K562 (cell line): ENCODE results near the gene C1orf21. TPM values are rescaled to one million over a fixed set of nuclear protein-coding genes. Genes with fewer than 3 reads are reported as not detected.

Experiments used
- CREB3 ChIP-seq: fragments of 450-650 bp; conservative IDR thresholded peaks from 2 replicates; pipeline ENCODE4 v1.6.1; 2016; ENCODE audit warnings: missing genetic modification characterization, low read depth, mild to moderate bottlenecking, missing compliant biosample characterization, moderate library complexity
- CREBBP ChIP-seq: IDR thresholded peaks from one replicate; pipeline ENCODE4 v1.6.1; 2012; ENCODE audit warnings: low read depth, mild to moderate bottlenecking, control low read depth, inconsistent platforms, low read length
- ERF ChIP-seq: fragments of 450-650 bp; formaldehyde crosslinking; IDR thresholded peaks from 2 replicates; pipeline ENCODE4 v1.4.0; 2020; ENCODE audit warnings: mild to moderate bottlenecking, mixed read lengths
- MAFF ChIP-seq: IDR thresholded peaks from 2 replicates; pipeline ENCODE4 v1.6.1; 2012; ENCODE audit warnings: low read length, improper control_type of control experiment
- MXD1 ChIP-seq: fragments of 250-450 bp; sonication (Bioruptor Pico); IDR thresholded peaks from 2 replicates; pipeline ENCODE4 v1.8.0; 2021; ENCODE audit warnings: borderline replicate concordance, mild to moderate bottlenecking, moderate library complexity; ENCODE audit not compliant: poor library complexity, severe bottlenecking
- PHB2 ChIP-seq: fragments of 450-650 bp; IDR thresholded peaks from 2 replicates; pipeline ENCODE4 v1.6.1; 2017; ENCODE audit warnings: low read depth
- SRF ChIP-seq, 2 experiments: fragments of 250-450, 450-650 bp in 1 of 2; sonication (Bioruptor Pico) in 1 of 2; sonication (generic) in 1 of 2; formaldehyde crosslinking; IDR thresholded peaks; 2 replicates each; pipeline versions ENCODE4 v1.5.0 to v1.5.1; 2020 to 2022; ENCODE audit warnings: mild to moderate bottlenecking in 1 of 2, missing genetic modification reagents in 1 of 2
- TEAD4 ChIP-seq, 2 experiments: sonication (generic) in 1 of 2; formaldehyde crosslinking in 1 of 2; IDR thresholded peaks; 2 replicates each; pipeline versions ENCODE4 v1.6.1 to v1.8.0; 2012 to 2022; ENCODE audit warnings: borderline replicate concordance in 1 of 2, inconsistent platforms in 1 of 2, low read length in 1 of 2, mild to moderate bottlenecking in 1 of 2, missing genetic modification reagents in 1 of 2
- ZBTB40 ChIP-seq, 2 experiments: fragments of 450-650 bp in 1 of 2; sonication (generic) in 1 of 2; formaldehyde crosslinking in 1 of 2; IDR thresholded peaks; 2 replicates each; pipeline versions ENCODE4 v1.7.1 to v1.9.0; 2016 to 2022; ENCODE audit warnings: inconsistent platforms in 1 of 2, mild to moderate bottlenecking in 1 of 2, missing genetic modification reagents in 1 of 2
- ZBTB43 ChIP-seq: sonication (generic); formaldehyde crosslinking; IDR thresholded peaks from 2 replicates; pipeline ENCODE4 v1.8.0; 2023; ENCODE audit warnings: mild to moderate bottlenecking, missing genetic modification reagents
- ZNF217 ChIP-seq: sonication (generic); formaldehyde crosslinking; IDR thresholded peaks from 2 replicates; pipeline ENCODE4 v1.8.0; 2022; ENCODE audit warnings: mild to moderate bottlenecking, missing genetic modification reagents
- ZNF717 ChIP-seq: fragments of 250-450 bp; sonication (Bioruptor Pico); IDR thresholded peaks from 2 replicates; pipeline ENCODE4 v1.5.0; 2021
- polyA plus RNA-seq, 8 experiments: library from polyadenylated mRNA; depleted of rRNA in 4 of 8; stranded (reverse) in 5 of 8; unstranded in 3 of 8; fragments of >200 nt; fragmentation: Nextera tagmentation in 2 of 8; fragmentation: Illumina TruSeq in 1 of 8; extraction: Ambion mirVana in 2 of 8; extraction: Trizol in 1 of 8; gene quantifications; 2 replicates each; pipeline versions ENCODE4 v1.2.1 to v1.2.3, GENCODE V29; 2011 to 2014; ENCODE audit warnings: inconsistent platforms in 1 of 8, missing spikeins in 1 of 8
- total RNA-seq, 7 experiments: library from RNA; depleted of rRNA in 6 of 7; stranded (reverse); fragments of >200 nt in 6 of 7; fragmentation: Illumina TruSeq in 2 of 7; extraction: Trizol in 2 of 7; gene quantifications; 2 replicates each; pipeline versions ENCODE4 v1.2.1 to v1.2.3, GENCODE V29; 2011 to 2021; ENCODE audit warnings: low replicate concordance in 1 of 7

C1orf21 gene
- total and polyA plus RNA-seq, 9 of the 15 experiments (the other 6 are each of a cell fraction or from before 2014, with no cell fraction given): under 0.01 to 0.31 (median 0.07) TPM

- no peak for TF ChIP-seq ZBTB40 (IDR thresholded peaks at IDR 0.05)
- no peak for TF ChIP-seq ZBTB40 (CRISPR knock-in tag; IDR thresholded peaks at IDR 0.05)
- no peak for TF ChIP-seq ZBTB43
- TF ChIP-seq MAFF: no peak
- TF ChIP-seq CREB3: no peak
- TF ChIP-seq CREBBP: no peak
- TF ChIP-seq MXD1 (CRISPR knock-in tag): no peak
- TF ChIP-seq SRF (CRISPR knock-in tag; IDR thresholded peaks at IDR 0.05): no peak
- no peak for TF ChIP-seq PHB2
- TF ChIP-seq TEAD4 (IDR thresholded peaks at IDR 0.05; ENCODE audit: low read length): no peak
- TF ChIP-seq TEAD4 (CRISPR knock-in tag; IDR thresholded peaks at IDR 0.05; ENCODE audit: borderline replicate concordance): no peak
- TF ChIP-seq ERF (CRISPR knock-in tag): no peak
- no peak for TF ChIP-seq ZNF717 (CRISPR knock-in tag)
- no peak for TF ChIP-seq ZNF217 (CRISPR knock-in tag)
Measured at GRCh38 chr1:184370850-184371249, 16.0 kb upstream of the C1orf21 start (continued).
